Testis (tissue), 3 donors: ENCODE data around the gene GMEB2. TPM values are rescaled to one million over a fixed set of nuclear protein-coding genes. Genes with fewer than 3 reads are reported as not detected.
A peak's percentile ranks its signal among the peaks of the same experiment; 100 is the strongest.

Experiments used
- DNase-seq: peaks from one replicate; pipeline ENCODE4 v3.0.0-alpha.2; 2019
- H3K27ac ChIP-seq, 2 donors: fragments of 200-600 bp; sonication (generic); one replicate each; pipeline ENCODE4 v1.5.1; 2019
- H3K27me3 ChIP-seq: fragments of 200-600 bp; sonication (generic); one replicate; pipeline ENCODE4 v1.5.1; 2019
- H3K36me3 ChIP-seq: fragments of 200-600 bp; sonication (generic); one replicate; pipeline ENCODE4 v1.5.1; 2017; ENCODE audit warnings: low read depth; ENCODE audit errors: missing control alignments
- H3K4me1 ChIP-seq: fragments of 200-600 bp; sonication (generic); one replicate; pipeline ENCODE4 v1.5.1; 2019
- H3K4me3 ChIP-seq, 2 donors: fragments of 200-600 bp; sonication (generic); one replicate each; pipeline ENCODE4 v1.5.1; 2017 to 2019
- H3K9me3 ChIP-seq: fragments of 200-600 bp; sonication (generic); one replicate; pipeline ENCODE4 v1.5.1; 2017
- CTCF ChIP-seq, 3 experiments: fragments of 450-650 bp in 2 of 3; fragments of 200-600 bp in 1 of 3; sonication (generic) in 1 of 3; IDR thresholded peaks; one replicate each; pipeline ENCODE4 v1.5.1; 2016 to 2019; ENCODE audit warnings: antibody characterized with exemption in 3 of 3, mild to moderate bottlenecking in 2 of 3, moderate library complexity in 1 of 3
- POLR2A ChIP-seq: fragments of 450-650 bp; IDR thresholded peaks from one replicate; pipeline ENCODE4 v1.6.1; 2017; ENCODE audit warnings: antibody characterized with exemption, mild to moderate bottlenecking, moderate library complexity
- WGBS, 2 donors: methylation state at CpG; one replicate each; pipeline ENCODE4 v1.1.5; 2018; 5-methylcytosine and 5-hydroxymethylcytosine counted together
- intact Hi-C: fragments of 100-400 bp; cut with DNase I; formaldehyde crosslinking; loops from one replicate; pipeline ENCODE4 v1.15.1; 2023; ENCODE audit warnings: low total_unique reads
- polyA plus RNA-seq: library from polyadenylated mRNA; stranded (reverse); fragments of 350-450 nt; fragmentation: Illumina TruSeq; extraction: RNeasy Lipid Tissue Mini Kit (QIAGEN cat#74804); gene quantifications from one replicate; pipeline ENCODE4 v1.2.3, GENCODE V29; 2014; ENCODE audit warnings: low read depth, low replicate concordance; ENCODE audit not compliant: insufficient read depth
- total RNA-seq, 2 donors: library from RNA; depleted of rRNA; stranded (reverse); fragments of >200 nt; gene quantifications; one replicate each; pipeline ENCODE4 v1.2.3, GENCODE V29; 2016

Gene GMEB2
- total and polyA plus RNA-seq, 3 donors from 2014 or later = 20.3 to 33.1 (median 31.0) TPM

GRCh38 chr20:63657937-63658748 is 31.2 kb upstream of the GMEB2 start, which contains the start of gene RTEL1:
Gene RTEL1 (plus strand): TSS chr20:63658312. CDS start chr20:63659403, 1,091 bp downstream.
- Histone ChIP-seq H3K36me3 (no peaks in the 10 kb centered on the region), H3K27ac (peak within 1 kb of the TSS; percentile 82 to 84), H3K4me1 (peaks cover 23% of the 10 kb centered on the region), H3K27me3 (no peaks in the 10 kb centered on the region), H3K9me3 (no peaks in the 10 kb centered on the region), H3K4me3 (peak within 1 kb of the TSS; percentile 69)
- intact Hi-C loops = no loop called here
- WGBS, 2 donors = 0 to 2% methylated on average over 41 to 73 of the region's 73 CpGs
- DNase-seq = peak; percentile 95
- TF ChIP-seq CTCF (IDR thresholded peaks at IDR 0.05) = no peak
- no peak for TF ChIP-seq POLR2A

DNA sequence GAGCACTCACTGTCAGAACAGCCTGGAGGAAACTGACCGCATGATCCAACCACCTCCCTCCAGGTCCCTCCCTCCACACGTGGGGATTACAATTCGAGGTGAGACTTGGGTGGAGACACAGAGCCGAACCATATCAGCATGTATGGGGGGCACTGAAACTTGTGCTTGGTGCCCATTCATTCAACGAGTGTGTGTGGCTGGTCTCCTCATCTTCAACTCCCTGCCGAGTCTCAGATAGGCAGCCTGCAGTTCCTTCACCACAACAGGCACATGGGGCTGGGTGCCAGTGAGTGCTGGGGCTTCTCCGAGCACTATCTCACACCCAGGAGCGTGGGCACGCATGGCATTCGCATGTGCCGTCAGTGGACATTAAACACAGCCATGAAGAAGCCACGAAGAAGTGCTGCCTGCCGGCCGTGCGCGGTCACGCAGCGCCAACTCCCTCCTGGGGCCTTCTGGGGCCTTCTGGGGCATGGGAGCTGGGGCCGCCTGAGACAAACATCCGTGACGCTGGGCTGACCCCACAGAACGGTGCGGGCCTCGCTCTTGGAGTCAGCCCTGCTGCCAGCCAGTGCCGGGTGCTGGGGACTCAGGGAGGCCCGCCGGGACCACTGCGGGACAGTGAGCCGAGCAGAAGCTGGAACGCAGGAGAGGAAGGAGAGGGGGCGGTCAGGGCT is 30.5 kb upstream of the GMEB2 start:
- no peaks in the 10 kb centered on the region for H3K27me3 ChIP-seq
- peak; percentile 42 for DNase-seq
- WGBS, 2 donors = 16% methylated on average over 3 to 31 of the region's 31 CpGs
- peaks cover 23% of the 10 kb centered on the region for H3K4me1 ChIP-seq
- H3K9me3 ChIP-seq = no peaks in the 10 kb centered on the region
- peak overlapping the region; percentile 82 to 84 for H3K27ac ChIP-seq
- no peak for TF ChIP-seq CTCF (IDR thresholded peaks at IDR 0.05)
- TF ChIP-seq POLR2A = no peak
- intact Hi-C loops = no loop called here
- peak overlapping the region; percentile 69 for H3K4me3 ChIP-seq
- no peaks in the 10 kb centered on the region for H3K36me3 ChIP-seq

DNA sequence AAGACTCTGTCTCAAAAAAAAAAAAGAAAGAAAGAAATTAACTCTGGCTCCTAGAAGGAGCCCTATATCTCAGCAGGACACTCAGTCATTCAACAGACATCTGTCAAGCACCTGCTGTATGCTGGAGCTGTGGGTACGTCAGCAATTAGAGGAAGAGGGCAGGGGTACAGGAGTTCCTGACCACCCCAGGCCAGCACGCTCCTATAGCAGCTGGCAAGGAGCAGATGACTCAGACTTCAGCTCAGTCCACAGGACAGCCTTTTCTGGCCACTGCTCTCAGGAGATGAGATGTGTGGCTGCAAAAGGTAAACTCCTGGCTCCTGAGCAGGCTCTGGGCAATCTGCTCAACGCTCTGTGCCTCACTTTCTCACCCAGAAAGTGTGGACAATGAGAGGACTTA is 29.6 kb upstream of the GMEB2 start:
- H3K36me3 ChIP-seq = no peaks in the 10 kb centered on the region
- H3K27me3 ChIP-seq = no peaks in the 10 kb centered on the region
- intact Hi-C loops = no loop called here
- no peak for DNase-seq
- H3K4me1 ChIP-seq = peaks cover 27% of the 10 kb centered on the region
- no peak for TF ChIP-seq CTCF (IDR thresholded peaks at IDR 0.05)
- no peak for TF ChIP-seq POLR2A
- H3K4me3 ChIP-seq = no peak overlapping the region
- 86 to 94% methylated on average over 3 of the region's 3 CpGs for WGBS, 2 donors
- H3K9me3 ChIP-seq = no peaks in the 10 kb centered on the region
- no peak overlapping the region for H3K27ac ChIP-seq

- Histone ChIP-seq H3K9me3 (no peaks in the 10 kb centered on the region), H3K36me3 (no peaks in the 10 kb centered on the region), H3K27me3 (no peaks in the 10 kb centered on the region), H3K4me1 (peaks cover 27% of the 10 kb centered on the region), H3K27ac (no peak overlapping the region), H3K4me3 (no peak overlapping the region)
- 82 to 86% methylated on average over 3 to 4 of the region's 4 CpGs for WGBS, 2 donors
- no peak for DNase-seq
- intact Hi-C loops = no loop called here
- no peak for TF ChIP-seq CTCF (IDR thresholded peaks at IDR 0.05)
Measured at GRCh38 chr20:63655249-63655648, 28.3 kb upstream of the GMEB2 start.
